ENCODE data around the gene GRIN2C. TPM values are rescaled to one million over a fixed set of nuclear protein-coding genes. Genes with fewer than 3 reads are reported as not detected.

Gene GRIN2C
- total RNA-seq, 1 donor from 2014 or later, result 1.2 TPM

GRCh38 chr17:74825952-74826719 is 33.5 kb downstream of the GRIN2C start:
- DNase-seq (ENCODE audit: low spot score in 2 of 2) (no peak), FAIRE-seq (no peak)

DNA sequence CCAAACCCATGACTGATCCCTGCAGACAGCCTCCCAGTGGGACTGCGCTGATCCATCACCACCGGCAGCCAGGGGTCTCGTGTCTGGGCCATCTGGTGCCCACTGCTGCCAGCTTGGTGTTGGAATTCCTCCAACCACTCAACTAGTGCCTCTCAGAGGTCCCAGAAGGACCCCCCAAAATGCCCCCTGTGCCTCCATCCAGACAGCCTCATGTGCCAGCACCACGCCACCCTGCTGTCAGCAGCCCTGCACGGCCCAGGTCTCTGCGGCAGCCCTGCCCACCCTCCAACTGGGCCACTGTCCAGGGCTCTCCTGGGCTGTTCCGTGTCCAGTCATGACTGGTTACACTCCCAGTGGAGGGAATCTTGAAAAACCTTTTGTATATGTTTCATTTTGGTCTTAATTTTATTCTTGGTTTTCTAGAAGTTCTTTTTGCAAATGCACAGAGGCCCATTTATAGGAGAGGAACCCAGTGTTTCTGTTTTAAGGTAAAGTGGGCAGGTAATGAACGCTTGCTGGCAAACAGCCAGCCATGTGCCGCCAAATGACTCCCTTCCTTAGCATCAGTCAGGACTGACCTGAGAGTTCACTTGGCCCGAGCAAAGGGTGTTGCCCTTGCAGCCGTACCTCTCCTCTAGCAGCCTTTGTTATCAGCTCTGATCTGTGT is 34.6 kb downstream of the GRIN2C start:
- FAIRE-seq (no peak), DNase-seq (ENCODE audit: low spot score in 2 of 2) (no peak)

DNA sequence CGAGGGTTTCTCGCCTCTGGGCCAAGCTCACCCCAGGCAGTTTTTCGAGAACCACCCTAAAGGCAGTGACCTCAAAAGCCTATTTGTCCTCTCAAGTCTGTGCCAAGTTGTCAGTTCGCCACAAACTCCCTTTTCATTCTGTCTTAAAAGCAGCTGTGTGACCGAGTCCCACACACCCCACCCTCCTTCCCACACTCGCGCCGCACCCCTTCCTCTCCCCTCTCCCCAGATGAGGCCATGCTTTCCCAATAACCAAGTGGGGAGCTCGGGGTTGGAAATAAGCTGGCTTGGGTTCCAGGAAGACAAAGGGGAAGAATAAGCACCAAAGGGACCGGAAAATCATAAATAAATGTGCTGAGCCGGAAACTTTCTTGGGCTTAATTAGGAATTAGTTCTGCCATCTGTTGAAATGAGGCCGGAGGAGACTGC is 36.7 kb downstream of the GRIN2C start:
- DNase-seq (ENCODE audit: low spot score in 2 of 2) (peak in 1 of 2 donors; percentile 64), FAIRE-seq (no peak)

- FAIRE-seq (no peak), DNase-seq (ENCODE audit: low spot score in 2 of 2) (no peak)
These were observed 37.2 kb downstream of the GRIN2C start for GRCh38 chr17:74822335-74822938.

- FAIRE-seq, result no peak
These were observed 37.9 kb downstream of the GRIN2C start for GRCh38 chr17:74821655-74822334.

GRCh38 chr17:74819801-74820436 is 39.8 kb downstream of the GRIN2C start:
- FAIRE-seq (no peak), DNase-seq (ENCODE audit: low spot score in 2 of 2) (no peak)

More at GRCh38 chr17:74821655-74822334, 37.9 kb downstream of the GRIN2C start:
- DNase-seq (ENCODE audit: low spot score in 2 of 2), result no peak

DNA sequence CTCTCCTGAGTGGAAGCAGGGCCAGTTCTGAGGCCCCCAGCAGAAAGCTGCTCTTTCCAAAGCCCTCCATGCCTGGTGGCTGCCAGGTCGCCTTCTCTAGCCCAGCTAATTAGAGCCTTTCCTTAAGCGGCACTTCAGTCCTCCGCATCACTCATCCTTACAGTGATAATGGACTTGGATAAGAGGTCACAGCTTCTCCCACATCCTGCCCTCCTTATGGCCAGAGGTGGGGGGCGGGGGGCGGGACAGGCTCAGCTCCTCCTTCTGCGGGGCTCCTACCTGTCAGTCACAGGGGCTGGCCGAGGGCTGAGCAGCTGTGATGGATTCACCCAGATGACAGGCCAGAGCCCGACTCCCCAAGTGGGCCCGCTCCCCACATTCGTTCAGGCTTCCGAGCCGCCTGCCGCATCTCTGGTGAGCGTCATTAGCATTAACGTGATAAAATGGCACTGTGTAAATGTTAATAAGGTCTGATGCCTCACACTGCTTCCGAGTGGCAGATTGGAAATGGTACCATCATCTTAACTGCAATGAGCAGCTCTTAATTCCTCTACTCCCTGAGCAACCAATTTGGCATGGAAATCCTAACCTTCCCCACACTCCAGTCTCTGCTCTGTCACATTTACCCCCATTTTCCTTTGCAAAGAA is 41.3 kb downstream of the GRIN2C start:
- FAIRE-seq, result no peak
- DNase-seq (ENCODE audit: low spot score in 2 of 2), result no peak

GRCh38 chr17:74816905-74817620 is 42.6 kb downstream of the GRIN2C start:
- DNase-seq (ENCODE audit: low spot score in 2 of 2) (no peak), FAIRE-seq (no peak)

- no peak for DNase-seq (ENCODE audit: low spot score in 2 of 2)
- no peak for FAIRE-seq
These were observed 43.9 kb downstream of the GRIN2C start for GRCh38 chr17:74815550-74816370.

GRCh38 chr17:74815067-74815466 is 44.6 kb downstream of the GRIN2C start:
- FAIRE-seq (no peak), DNase-seq (ENCODE audit: low spot score in 2 of 2) (no peak)

DNA sequence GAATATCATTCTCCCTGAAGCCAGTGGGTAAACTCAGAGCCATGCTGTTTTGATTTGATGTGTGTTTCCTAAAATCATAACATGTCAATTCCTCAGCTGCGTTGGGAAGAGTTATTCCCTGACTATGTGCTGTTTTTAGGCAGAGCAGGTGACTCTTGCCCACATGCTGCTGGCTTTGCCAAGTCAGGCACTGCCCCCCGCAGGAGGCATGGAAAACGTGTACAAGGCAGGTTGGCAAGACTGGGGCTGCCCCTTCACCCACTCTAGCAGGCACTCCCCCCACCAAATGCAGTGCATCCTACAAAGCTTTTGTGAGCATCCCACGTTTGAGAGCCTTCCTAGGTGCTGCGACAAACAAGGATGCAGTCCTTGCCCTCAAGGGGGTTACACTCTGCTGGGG is 45.2 kb downstream of the GRIN2C start:
- no peak for FAIRE-seq
- DNase-seq (ENCODE audit: low spot score in 2 of 2), result no peak

- DNase-seq (ENCODE audit: low spot score in 2 of 2) (no peak), FAIRE-seq (no peak)
These were observed 47.3 kb downstream of the GRIN2C start for GRCh38 chr17:74812109-74813009.

DNA sequence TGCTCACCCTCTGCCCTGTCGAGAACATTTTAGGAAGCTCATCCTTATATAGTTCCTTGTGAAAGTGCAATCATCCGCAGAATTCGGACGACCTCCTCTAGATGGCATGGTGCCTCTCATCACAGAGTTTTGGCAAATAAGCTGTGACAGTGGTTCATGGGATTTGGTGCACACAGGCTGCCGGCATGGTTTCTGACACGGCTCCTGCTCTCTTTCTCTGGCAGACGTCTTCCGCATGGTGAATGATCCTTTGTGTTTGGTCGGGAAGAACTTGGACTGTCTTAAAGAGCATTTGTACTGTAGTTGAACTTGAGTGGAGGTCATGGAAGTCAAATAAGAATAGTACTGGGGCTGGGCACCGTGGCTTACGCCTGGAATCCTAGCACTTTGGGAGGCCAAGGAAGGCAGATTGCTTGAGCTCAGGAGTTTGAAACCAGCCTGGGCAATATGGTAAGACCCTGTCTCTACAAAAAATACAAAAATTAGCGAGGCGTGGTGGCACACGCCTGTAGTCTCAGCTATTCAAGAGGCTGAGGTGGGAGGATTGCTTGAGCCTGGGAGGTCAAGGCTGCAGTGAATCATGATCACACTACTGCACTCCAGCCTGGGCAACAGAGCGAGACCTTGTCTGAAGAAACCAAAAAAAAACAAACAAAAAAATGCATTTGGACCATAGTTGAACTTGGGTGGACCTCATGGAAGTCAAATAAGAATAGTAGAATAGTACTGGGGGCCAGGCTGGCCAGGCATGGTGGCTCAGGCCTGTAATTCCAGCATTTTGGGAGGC is 48.8 kb downstream of the GRIN2C start:
- peak in 1 of 2 donors; percentile 44 for DNase-seq (ENCODE audit: low spot score in 2 of 2)
- no peak for FAIRE-seq

- no peak for DNase-seq (ENCODE audit: low spot score in 2 of 2)
- FAIRE-seq, result no peak
These were observed 50.8 kb downstream of the GRIN2C start for GRCh38 chr17:74808714-74809430.

GRCh38 chr17:74807925-74808324 is 51.8 kb downstream of the GRIN2C start:
- FAIRE-seq, result no peak
- no peak for DNase-seq (ENCODE audit: low spot score in 2 of 2)

DNA sequence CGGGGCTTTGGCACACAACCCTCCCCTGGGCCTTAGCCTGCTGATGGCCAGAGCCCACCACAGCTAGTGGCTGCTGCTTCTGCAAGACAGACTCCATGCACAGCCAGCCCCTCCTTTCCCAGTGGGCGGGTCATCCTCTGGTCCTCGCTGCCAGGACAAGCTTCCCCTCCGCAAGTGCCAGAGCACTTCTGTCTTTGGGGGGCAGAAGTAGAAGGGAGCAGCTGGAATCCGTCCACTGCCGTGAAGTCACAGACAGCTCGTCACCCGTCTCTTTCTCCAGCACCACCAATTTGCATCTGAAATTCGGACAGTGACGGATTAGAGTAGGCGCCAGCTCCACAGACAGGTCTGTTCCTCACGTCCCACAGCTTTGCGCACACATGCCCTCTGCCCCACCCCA is 52.2 kb downstream of the GRIN2C start:
- FAIRE-seq (no peak), DNase-seq (ENCODE audit: low spot score in 2 of 2) (no peak)
